ENCODE data around the gene PRND. TPM values are rescaled to one million over a fixed set of nuclear protein-coding genes. Genes with fewer than 3 reads are reported as not detected.

The PRND gene
- total and polyA plus RNA-seq, 2 of the 13 experiments (the other 11 are each of a cell fraction or from before 2014, with no cell fraction given): not detected

DNA sequence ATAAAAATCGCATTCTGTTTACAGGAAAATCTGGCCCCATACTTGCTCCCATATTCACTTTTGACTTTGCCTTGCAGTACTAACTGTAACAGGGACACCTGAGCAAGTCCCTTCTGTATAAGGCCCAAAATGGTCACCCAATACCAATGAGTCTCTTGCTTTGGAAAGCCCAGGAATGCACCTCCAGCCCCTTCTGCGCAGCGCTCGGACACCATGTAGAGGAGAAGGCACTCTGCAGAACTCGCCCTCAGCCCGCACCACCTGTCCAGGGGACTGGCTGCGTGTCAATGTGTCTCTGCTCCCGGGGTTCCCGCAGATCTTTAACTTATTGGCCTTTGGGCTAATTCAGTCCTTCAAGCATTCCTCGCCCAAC lies 746 bp upstream of the PRND start (continued):
- TF ChIP-seq, protein P1, sequence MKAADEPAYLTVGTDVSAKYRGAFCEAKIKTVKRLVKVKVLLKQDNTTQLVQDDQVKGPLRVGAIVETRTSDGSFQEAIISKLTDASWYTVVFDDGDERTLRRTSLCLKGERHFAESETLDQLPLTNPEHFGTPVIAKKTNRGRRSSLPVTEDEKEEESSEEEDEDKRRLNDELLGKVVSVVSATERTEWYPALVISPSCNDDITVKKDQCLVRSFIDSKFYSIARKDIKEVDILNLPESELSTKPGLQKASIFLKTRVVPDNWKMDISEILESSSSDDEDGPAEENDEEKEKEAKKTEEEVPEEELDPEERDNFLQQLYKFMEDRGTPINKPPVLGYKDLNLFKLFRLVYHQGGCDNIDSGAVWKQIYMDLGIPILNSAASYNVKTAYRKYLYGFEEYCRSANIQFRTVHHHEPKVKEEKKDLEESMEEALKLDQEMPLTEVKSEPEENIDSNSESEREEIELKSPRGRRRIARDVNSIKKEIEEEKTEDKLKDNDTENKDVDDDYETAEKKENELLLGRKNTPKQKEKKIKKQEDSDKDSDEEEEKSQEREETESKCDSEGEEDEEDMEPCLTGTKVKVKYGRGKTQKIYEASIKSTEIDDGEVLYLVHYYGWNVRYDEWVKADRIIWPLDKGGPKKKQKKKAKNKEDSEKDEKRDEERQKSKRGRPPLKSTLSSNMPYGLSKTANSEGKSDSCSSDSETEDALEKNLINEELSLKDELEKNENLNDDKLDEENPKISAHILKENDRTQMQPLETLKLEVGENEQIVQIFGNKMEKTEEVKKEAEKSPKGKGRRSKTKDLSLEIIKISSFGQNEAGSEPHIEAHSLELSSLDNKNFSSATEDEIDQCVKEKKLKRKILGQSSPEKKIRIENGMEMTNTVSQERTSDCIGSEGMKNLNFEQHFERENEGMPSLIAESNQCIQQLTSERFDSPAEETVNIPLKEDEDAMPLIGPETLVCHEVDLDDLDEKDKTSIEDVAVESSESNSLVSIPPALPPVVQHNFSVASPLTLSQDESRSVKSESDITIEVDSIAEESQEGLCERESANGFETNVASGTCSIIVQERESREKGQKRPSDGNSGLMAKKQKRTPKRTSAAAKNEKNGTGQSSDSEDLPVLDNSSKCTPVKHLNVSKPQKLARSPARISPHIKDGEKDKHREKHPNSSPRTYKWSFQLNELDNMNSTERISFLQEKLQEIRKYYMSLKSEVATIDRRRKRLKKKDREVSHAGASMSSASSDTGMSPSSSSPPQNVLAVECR (CRISPR knock-in tag; IDR thresholded peaks at IDR 0.05; ENCODE audit: borderline replicate concordance): no peak
- TF ChIP-seq ZNF264 (CRISPR knock-in tag; IDR thresholded peaks at IDR 0.05) (0 out of 2 replicates have a peak, but pooled peaks have one; percentile 2), ZNF232 (CRISPR knock-in tag; IDR thresholded peaks at IDR 0.05; ENCODE audit: borderline replicate concordance) (no peak), ZNF629 (CRISPR knock-in tag; conservative IDR thresholded peaks at IDR 0.05) (no peak), ZNF678 (CRISPR knock-in tag; IDR thresholded peaks at IDR 0.05) (0 out of 2 replicates have a peak, but pooled peaks have one; percentile 24), ZNF616 (CRISPR knock-in tag; IDR thresholded peaks at IDR 0.05; ENCODE audit: low read depth) (0 out of 2 replicates have a peak, but pooled peaks have one; percentile 54), CHCHD3 (CRISPR knock-in tag; IDR thresholded peaks at IDR 0.05) (no peak)
- TF ChIP-seq, protein P2, sequence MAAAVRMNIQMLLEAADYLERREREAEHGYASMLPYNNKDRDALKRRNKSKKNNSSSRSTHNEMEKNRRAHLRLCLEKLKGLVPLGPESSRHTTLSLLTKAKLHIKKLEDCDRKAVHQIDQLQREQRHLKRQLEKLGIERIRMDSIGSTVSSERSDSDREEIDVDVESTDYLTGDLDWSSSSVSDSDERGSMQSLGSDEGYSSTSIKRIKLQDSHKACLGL (CRISPR knock-in tag; IDR thresholded peaks at IDR 0.05): 0 out of 2 replicates have a peak, but pooled peaks have one; percentile 45
- TF ChIP-seq, protein P3, sequence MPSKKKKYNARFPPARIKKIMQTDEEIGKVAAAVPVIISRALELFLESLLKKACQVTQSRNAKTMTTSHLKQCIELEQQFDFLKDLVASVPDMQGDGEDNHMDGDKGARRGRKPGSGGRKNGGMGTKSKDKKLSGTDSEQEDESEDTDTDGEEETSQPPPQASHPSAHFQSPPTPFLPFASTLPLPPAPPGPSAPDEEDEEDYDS (CRISPR knock-in tag; IDR thresholded peaks at IDR 0.05): no peak

Data from HepG2 (cell line).